HL-60/S4 (cell line): ENCODE results near the gene MFNG.
"Not testable (repeated sequence)": the region's sequence is repeated elsewhere in the genome, so short reads cannot be mapped to it uniquely, and the experiment has no call there.

ENCODE experiments used
- in situ Hi-C: fragments of 300-500 bp; cut with MboI; formaldehyde crosslinking; loops from 2 replicates; pipeline ENCODE4 v1.14.3; 2022; ENCODE audit warnings: low sequenced_read_pairs

Gene MFNG

GRCh38 chr22:37486224-37486845, at the start of gene MFNG:
TSS of gene MFNG (minus strand) at chr22:37486384. CDS start at chr22:37486177, 207 bp downstream.
- in situ Hi-C loops: no loop called here

GRCh38 chr22:37535159-37535558, 49.0 kb upstream of the MFNG start:
- in situ Hi-C loops: no loop called here

DNA sequence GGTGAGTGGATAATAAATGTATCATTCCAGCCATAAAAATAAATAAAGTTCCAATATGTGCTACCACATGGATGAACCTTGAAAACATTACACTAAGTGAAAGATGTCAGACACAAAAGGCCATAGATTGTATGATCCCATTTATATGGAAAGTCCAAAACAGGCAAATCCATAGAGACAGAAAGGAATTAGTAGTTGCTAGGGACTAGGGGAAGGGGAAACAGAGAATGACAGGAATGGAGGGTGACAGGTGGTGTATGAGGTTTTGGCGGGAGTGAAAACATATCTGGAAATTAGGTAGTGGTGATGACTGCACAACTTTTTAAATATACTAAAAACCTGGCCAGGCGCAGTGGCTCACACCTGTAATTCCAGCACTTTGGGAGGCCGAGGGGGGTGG, 48.3 kb upstream of the MFNG start:
- in situ Hi-C loops: no loop called here

- in situ Hi-C loops: no loop called here
These were observed 47.8 kb upstream of the MFNG start for GRCh38 chr22:37533995-37534394.

GRCh38 chr22:37529652-37530345, 43.6 kb upstream of the MFNG start:
- in situ Hi-C loops: no loop called here

DNA sequence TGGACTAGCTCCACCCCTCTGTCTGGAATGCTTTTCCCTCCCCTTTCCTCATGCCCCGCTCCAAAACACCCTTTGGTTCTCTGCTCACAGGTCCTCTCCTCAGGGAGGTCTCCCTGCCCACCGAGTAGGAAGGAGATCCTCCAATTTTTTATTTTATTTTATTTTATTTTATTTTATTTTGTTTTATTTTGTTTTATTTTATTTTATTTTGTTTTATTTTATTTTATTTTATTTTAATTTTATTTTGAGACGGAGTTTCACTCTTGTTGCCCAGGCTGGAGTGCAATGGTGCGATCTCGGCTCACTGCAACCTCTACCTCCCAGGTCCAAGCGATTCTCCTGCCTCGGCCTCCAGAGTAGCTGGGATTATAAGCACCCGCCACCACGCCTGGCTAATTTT, 41.8 kb upstream of the MFNG start:
- in situ Hi-C loops: not testable (repeated sequence)

- in situ Hi-C loops: not testable (repeated sequence)
These were observed 41.0 kb upstream of the MFNG start for GRCh38 chr22:37527081-37527752.

GRCh38 chr22:37526376-37526775, 40.2 kb upstream of the MFNG start:
- in situ Hi-C loops: no loop called here

DNA sequence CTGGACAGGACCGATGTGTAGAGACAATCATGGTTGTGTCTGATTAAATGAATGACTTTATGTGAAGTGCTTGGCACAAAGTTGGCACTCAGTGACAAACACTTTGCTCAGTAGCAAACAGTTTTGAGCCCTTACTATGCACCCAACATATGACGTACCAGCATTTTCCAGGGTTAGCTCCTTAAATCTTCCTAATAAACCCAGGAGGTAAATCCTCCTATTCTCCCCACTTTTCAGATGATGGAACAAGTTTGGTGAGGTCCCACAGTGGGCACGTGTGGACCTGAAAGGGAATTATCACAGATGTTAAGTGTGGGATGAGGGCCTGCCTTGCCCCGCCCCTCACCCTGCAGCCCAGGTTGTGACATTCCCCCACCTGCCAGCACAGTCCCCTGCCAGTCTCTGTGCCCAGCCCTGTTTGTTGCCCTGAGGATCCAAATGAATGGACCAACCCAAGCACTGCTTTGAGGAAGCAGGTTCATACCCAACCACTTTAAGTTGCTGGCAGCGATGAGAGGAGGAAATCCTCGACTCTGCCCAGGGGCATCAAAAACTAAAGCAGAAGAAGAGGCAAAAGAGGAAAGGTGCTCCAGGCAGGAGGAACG, 39.7 kb upstream of the MFNG start:
- in situ Hi-C loops: no loop called here

DNA sequence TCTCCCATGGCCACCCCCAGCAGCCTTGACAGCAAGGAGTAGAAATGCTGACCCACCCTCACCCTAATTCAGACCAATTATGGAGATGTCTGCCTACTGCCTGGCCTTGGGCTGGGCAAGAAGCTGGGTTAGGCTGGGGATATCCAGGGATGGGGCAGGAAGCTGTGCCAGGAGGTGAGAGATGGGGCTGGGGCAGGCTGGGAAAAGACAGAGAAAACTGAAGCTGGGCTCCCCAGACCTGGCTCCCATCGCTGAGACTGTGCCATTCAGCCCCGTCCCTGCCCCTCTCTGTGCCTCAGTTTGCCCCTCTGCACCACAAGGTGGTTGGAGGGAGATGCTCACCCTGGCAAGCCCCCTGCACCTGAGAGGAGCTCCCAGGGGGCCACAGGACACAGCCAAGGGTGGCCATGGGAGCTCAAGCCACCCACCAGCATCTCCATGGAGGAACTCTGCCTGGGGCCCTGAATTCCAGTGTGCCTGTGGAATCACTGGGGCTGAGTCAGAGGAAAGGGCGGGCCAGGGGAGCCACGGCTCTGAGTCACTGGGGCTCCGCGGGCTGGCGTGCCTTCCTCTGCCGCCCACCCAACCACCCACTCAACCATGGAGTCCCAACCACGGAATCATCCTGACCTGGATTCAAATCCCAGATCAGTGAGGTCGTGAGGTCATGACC, 39.0 kb upstream of the MFNG start:
- in situ Hi-C loops: no loop called here

DNA sequence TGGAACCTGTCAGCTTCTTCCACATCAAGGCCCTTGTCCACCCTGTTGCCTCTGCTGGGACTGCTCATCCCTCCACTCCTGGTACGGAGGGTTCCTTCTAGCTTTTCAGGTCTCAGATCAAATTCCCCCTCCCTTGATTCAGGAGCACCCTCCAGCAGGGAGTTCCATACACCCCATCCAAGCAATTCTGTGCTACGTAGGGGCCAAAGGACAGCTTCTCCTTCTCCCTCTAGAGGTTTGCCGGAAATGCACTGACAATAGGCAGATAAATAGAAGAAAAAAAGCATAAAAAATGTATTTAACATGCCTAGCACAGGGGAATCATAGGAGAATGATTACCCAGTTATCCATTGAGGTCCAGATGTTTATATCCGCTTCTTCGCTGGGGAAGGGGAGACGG, 36.3 kb upstream of the MFNG start:
- in situ Hi-C loops: no loop called here

DNA sequence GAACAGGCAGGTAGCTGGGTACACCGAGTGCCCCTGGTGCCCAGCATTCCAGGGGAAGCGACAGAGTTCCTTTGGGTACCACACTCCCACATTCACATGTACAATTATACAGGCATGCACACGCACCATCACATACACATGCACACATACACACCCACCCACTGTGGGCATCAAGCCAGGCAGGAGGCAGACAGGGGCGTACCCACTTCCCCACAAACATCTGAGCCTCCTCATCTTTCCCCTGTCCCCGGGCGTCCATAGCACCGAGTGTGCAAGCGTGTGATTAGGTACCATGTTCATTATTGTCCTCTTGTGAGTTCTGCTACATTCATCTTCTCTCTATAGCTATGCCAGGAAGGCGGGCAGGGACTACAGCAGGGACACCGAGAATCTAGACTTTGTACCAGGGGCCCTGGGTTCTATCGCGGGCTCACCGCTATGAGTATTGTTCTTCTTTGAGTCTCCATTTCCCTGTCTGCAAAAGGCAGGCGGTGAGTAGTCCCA, 35.1 kb upstream of the MFNG start:
- in situ Hi-C loops: no loop called here

- in situ Hi-C loops: no loop called here
These were observed 34.6 kb upstream of the MFNG start for GRCh38 chr22:37520776-37521191.

- in situ Hi-C loops: no loop called here
These were observed 33.3 kb upstream of the MFNG start, which contains the start of gene CARD10 for GRCh38 chr22:37519268-37520195. TSS of gene CARD10 (minus strand) at chr22:37519415. CDS start at chr22:37519200, 215 bp downstream.

GRCh38 chr22:37518509-37519267, 32.5 kb upstream of the MFNG start:
- in situ Hi-C loops: no loop called here

DNA sequence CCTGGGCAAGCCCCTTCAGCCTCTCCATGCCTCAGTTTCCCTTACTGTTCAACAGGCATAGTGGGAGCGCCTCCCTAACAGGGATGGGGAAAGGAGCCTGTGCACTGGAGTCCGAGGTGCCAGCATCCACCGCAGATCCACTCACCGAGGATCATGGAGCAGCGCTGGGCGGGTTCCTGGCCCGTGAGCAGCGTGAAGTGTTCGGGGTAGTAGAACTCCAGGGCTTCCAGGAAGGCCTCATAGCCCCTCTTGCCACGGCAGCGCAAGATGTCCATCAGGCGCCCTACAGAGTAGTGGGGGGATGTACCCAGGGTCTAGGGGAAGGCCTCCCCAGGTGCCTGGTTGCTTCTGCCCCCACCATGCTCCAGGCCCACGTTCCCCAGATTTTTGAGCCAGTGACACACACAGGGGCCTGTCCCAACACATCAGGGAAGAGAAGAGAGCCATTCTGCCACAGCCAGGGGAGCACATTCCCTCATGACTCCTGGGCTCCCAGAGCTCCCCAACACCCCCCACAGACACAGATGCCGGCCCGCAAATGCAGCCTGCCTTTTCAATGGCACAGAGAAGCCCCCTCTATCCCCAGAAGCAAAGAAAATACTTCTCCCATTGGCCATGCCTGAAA, 31.8 kb upstream of the MFNG start:
- in situ Hi-C loops: no loop called here

GRCh38 chr22:37516456-37516855, 30.3 kb upstream of the MFNG start:
- in situ Hi-C loops: no loop called here

DNA sequence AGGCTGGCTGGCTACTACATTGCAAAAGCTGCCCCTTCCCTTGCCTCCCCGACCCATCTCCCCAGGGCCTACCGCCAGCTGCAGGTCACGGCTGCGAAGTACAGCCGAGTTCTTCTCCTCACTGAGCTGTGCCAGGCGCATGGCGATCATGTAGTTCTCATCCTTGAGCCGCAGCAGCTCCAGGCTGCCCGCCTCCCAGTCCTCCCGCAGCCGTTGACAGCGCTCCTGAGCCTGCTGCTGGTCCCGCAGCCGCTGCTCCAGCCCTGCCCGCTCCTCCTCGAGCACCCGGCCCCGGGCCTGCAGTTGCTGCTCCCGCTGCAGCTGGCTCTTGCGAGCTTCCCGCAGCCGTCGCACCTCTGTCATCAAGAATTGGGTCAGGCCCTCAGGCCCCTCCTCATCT, 29.7 kb upstream of the MFNG start:
- in situ Hi-C loops: no loop called here
